KOPT-K1 (cell line): ENCODE data around the gene RAPGEF6.
"Not testable (repeated sequence)": the region's sequence is repeated elsewhere in the genome, so short reads cannot be mapped to it uniquely, and the experiment has no call there.

Experiments used
- H3K27ac ChIP-seq: fragments of 200-600 bp; sonication (generic); 2 replicates; pipeline ENCODE4 v1.5.1; 2016; ENCODE audit warnings: antibody characterized with exemption, mild to moderate bottlenecking, low read depth, low read length; ENCODE audit not compliant: poor library complexity, severe bottlenecking
- H3K36me3 ChIP-seq: fragments of 200-600 bp; sonication (generic); 2 replicates; pipeline ENCODE4 v1.5.1; 2017; ENCODE audit warnings: antibody characterized with exemption, mild to moderate bottlenecking, low read length, moderate library complexity; ENCODE audit not compliant: insufficient read depth
- H3K9me3 ChIP-seq: fragments of 200-600 bp; sonication (generic); 2 replicates; pipeline ENCODE4 v1.5.1; 2017; ENCODE audit warnings: antibody characterized with exemption, low read length, mild to moderate bottlenecking; ENCODE audit not compliant: insufficient read depth, poor library complexity, severe bottlenecking

RAPGEF6 gene, protein sequence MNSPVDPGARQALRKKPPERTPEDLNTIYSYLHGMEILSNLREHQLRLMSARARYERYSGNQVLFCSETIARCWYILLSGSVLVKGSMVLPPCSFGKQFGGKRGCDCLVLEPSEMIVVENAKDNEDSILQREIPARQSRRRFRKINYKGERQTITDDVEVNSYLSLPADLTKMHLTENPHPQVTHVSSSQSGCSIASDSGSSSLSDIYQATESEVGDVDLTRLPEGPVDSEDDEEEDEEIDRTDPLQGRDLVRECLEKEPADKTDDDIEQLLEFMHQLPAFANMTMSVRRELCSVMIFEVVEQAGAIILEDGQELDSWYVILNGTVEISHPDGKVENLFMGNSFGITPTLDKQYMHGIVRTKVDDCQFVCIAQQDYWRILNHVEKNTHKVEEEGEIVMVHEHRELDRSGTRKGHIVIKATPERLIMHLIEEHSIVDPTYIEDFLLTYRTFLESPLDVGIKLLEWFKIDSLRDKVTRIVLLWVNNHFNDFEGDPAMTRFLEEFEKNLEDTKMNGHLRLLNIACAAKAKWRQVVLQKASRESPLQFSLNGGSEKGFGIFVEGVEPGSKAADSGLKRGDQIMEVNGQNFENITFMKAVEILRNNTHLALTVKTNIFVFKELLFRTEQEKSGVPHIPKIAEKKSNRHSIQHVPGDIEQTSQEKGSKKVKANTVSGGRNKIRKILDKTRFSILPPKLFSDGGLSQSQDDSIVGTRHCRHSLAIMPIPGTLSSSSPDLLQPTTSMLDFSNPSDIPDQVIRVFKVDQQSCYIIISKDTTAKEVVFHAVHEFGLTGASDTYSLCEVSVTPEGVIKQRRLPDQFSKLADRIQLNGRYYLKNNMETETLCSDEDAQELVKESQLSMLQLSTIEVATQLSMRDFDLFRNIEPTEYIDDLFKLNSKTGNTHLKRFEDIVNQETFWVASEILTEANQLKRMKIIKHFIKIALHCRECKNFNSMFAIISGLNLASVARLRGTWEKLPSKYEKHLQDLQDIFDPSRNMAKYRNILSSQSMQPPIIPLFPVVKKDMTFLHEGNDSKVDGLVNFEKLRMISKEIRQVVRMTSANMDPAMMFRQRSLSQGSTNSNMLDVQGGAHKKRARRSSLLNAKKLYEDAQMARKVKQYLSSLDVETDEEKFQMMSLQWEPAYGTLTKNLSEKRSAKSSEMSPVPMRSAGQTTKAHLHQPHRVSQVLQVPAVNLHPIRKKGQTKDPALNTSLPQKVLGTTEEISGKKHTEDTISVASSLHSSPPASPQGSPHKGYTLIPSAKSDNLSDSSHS (N-terminal part only)

DNA sequence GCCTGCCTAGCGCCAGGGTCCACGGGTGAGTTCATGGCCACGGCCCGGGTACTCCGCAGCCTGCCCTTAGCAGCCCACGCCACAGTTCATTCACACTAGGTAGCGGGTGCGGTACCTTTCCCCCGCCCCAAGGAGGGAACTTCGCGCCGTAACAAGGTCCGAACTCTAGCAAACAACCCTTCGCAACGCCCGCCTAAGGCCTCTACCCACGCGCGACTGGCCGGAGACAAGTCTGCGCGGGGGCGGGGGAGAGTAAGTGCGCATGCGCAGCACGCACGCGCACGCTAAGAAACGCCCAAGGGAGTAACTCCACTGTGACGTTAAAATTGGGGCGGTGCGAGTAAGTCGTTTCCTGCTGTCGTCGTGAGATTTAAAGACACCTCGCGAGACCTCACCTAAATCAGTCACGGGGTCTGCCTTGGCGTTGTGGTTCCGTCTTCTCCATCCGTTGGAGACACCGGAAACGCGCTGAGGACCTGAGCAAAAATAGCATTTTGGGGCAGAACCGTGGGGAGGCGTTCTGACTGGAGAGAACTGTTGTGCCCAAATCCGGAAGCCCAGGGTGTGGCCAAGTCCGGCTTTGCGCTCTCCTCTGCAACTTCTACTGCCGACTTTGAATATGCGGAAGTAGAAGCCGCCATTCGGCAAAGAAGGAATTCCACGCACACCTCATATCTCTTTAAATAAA is at the start of gene RAPGEF6:
RAPGEF6 (minus strand) TSS at position 234 of the 688 bp plus-strand sequence; CDS start at position 35, 199 bp downstream.
- Histone ChIP-seq H3K9me3 (no peaks in the 10 kb centered on the region), H3K36me3 (no peaks in the 10 kb centered on the region), H3K27ac (peak within 1 kb of the TSS; percentile 97)

GRCh38 chr5:131684595-131684994 is 49.6 kb upstream of the RAPGEF6 start:
- H3K36me3 ChIP-seq = peaks cover 18% of the 10 kb centered on the region
- no peaks in the 10 kb centered on the region for H3K9me3 ChIP-seq
- H3K27ac ChIP-seq = no peak overlapping the region

GRCh38 chr5:131684051-131684450 is 49.0 kb upstream of the RAPGEF6 start:
- Histone ChIP-seq H3K9me3 (no peaks in the 10 kb centered on the region), H3K27ac (no peak overlapping the region), H3K36me3 (peaks cover 23% of the 10 kb centered on the region)

DNA sequence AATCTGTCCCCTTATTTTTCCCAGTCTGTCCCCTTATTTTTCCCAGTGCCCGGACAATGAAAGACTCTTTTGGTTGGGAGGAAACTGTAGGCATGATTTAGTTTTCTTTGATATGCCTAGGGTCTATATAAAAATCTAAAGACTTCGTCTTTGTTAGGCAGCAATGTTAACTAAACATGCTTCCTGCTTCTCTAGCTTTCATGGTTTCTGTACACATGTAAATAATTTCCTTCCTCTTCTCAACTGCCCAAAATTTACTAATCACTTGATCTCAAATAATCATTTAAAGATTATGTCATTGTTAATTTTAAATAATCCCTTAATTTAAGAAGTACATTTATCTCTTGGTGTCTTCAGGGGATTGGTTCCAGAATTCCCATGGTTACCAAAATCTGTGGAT is 47.8 kb upstream of the RAPGEF6 start:
- Histone ChIP-seq H3K9me3 (no peaks in the 10 kb centered on the region), H3K27ac (no peak overlapping the region), H3K36me3 (peaks cover 35% of the 10 kb centered on the region)

- Histone ChIP-seq H3K27ac (no peak overlapping the region), H3K36me3 (peaks cover 35% of the 10 kb centered on the region), H3K9me3 (no peaks in the 10 kb centered on the region)
Observed at GRCh38 chr5:131682175-131682574, 47.1 kb upstream of the RAPGEF6 start.

GRCh38 chr5:131679911-131680310 is 44.9 kb upstream of the RAPGEF6 start:
- no peaks in the 10 kb centered on the region for H3K9me3 ChIP-seq
- peaks cover 48% of the 10 kb centered on the region for H3K36me3 ChIP-seq
- no peak overlapping the region for H3K27ac ChIP-seq

- not testable (repeated sequence) for H3K27ac ChIP-seq, H3K9me3 ChIP-seq
- peaks cover 62% of the 10 kb centered on the region for H3K36me3 ChIP-seq
Observed at GRCh38 chr5:131678273-131678672, 43.2 kb upstream of the RAPGEF6 start.

DNA sequence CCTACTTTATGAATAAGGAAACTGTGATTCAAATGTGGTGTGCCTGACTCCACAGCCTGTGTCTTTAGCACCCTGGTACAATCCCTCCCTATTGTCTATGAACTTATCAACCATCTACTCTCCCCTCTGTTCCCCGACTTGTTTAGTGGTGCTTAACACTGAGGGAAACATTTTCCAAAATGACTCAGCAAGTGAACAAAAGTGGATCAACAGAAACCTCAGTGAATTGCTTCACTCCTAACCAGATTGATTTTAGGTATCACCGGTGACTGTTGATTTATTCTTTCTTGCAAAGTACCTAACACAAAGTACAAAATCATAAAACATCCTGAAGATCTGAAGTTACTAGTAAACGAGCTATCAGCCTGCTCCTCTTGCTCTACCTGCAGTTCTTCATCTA is 42.1 kb upstream of the RAPGEF6 start:
- Histone ChIP-seq H3K9me3 (no peaks in the 10 kb centered on the region), H3K36me3 (peaks cover 73% of the 10 kb centered on the region), H3K27ac (no peak overlapping the region)

- Histone ChIP-seq H3K9me3 (no peaks in the 10 kb centered on the region), H3K36me3 (peaks cover 93% of the 10 kb centered on the region), H3K27ac (no peak overlapping the region)
Observed at GRCh38 chr5:131672776-131673175, 37.7 kb upstream of the RAPGEF6 start.

DNA sequence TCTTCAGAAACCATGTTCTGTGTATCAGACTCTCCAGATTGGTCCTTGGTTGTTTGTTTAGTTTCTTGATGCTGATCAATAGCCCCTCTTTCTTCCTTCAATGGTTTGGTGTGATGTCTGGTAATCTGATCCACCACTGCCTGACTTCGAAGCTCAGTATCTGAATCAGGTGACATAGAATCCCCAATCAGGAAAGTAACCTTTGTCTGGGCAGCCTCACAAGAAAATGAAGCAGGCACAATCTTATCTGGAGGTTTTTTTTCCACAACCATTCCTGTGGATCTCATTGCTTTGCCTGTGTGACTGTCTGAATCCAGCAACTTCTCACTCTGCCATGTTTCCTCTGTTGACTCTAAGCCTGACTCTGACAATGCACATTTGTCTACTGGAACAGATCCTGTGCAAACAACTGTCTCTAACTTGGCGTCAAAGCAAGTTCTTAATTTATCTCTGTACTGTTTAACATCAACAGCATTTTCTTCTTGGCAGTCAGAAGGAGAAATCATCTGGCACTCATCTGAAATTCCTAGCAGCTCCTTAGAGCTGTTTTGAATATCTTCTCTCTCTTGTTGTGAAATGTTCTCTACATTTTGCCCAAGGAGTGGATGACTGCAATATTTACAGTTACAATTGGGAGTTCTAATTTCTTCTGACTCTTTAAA is 37.1 kb upstream of the RAPGEF6 start:
- H3K9me3 ChIP-seq = no peaks in the 10 kb centered on the region
- peaks cover 91% of the 10 kb centered on the region for H3K36me3 ChIP-seq
- H3K27ac ChIP-seq = no peak overlapping the region

GRCh38 chr5:131671409-131671808 is 36.4 kb upstream of the RAPGEF6 start:
- Histone ChIP-seq H3K27ac (no peak overlapping the region), H3K36me3 (peaks cover 87% of the 10 kb centered on the region), H3K9me3 (no peaks in the 10 kb centered on the region)

DNA sequence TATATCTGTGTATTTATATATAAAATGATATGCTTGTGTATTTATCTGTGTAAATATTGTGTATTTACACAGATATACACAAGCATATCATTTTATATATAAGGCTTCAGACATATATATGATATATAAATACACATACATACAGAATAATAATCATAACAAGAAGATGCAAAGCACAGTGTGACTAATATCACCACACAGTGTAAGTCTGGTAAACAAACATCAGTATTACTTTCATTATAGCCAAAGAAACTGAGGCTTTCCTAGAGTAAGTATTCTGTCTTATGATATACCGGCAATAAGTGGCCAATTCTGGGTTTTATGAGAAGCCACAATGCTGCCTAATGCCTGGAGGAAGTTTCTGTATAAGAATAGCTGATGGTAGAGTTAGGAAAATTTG is 29.9 kb upstream of the RAPGEF6 start:
- H3K27ac ChIP-seq = no peak overlapping the region
- peaks cover 72% of the 10 kb centered on the region for H3K36me3 ChIP-seq
- H3K9me3 ChIP-seq = no peaks in the 10 kb centered on the region

DNA sequence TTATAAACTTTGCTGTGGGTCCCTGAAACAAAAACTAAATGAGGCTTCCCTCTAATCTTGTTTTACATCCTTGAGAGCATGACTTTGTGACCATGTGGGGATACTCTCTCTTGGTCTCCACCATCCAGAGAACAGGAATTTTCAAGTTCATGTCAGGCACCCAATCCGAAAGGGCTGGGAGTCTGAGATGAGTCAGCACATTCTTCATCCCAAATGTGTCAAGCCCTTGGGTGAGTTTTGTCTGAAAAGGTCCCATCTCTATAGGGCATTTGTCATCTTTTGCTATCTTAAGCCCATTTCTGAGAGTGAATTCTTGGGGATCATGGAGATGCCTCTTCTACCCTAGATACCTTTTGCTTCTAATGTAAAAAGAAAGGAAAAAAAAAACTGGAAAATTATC is 26.9 kb upstream of the RAPGEF6 start:
- no peak overlapping the region for H3K27ac ChIP-seq
- no peaks in the 10 kb centered on the region for H3K9me3 ChIP-seq
- H3K36me3 ChIP-seq = peaks cover 66% of the 10 kb centered on the region

DNA sequence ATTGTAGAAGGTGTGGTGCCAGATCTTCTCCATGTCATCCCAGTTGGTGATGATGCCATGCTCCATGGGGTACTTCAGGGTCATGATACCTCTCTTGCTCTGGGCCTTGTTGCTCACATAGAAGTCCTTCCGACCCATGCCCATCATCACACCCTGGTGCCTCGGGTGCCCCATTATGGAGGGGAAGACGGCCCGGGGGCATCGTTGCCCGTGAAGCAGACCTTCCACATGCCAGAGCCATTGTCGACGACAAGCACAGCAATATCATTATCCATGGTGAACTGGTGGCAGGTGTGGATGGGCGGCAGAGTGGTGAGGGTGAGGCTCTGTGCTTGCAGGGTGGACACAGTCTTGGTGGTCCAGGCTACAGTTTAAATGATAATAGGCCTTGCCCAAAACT is 24.8 kb upstream of the RAPGEF6 start:
- H3K36me3 ChIP-seq = peaks cover 63% of the 10 kb centered on the region
- H3K27ac ChIP-seq = no peak overlapping the region

More for the DNA sequence above, 24.8 kb upstream of the RAPGEF6 start:
- no peaks in the 10 kb centered on the region for H3K9me3 ChIP-seq
